Omental fat pad (tissue), 4 donors: ENCODE results near the gene YJU2. TPM values are rescaled to one million over a fixed set of nuclear protein-coding genes. Genes with fewer than 3 reads are reported as not detected.

Experiments used
- ATAC-seq: fragments of 150-250 bp; one replicate; pipeline ENCODE4 v1.9.1; 2016; ENCODE audit warnings: mild to moderate bottlenecking, moderate library complexity; ENCODE audit not compliant: low FRiP score
- DNase-seq: peaks from one replicate; pipeline ENCODE4 v3.0.0-alpha.2; 2019; ENCODE audit warnings: low spot score
- CTCF ChIP-seq, 3 donors: fragments of 450-650 bp; IDR thresholded peaks; one replicate each; pipeline ENCODE4 v1.5.1; 2016 to 2017; ENCODE audit warnings: antibody characterized with exemption in 3 of 3, mild to moderate bottlenecking in 3 of 3, moderate library complexity in 2 of 3
- total RNA-seq, 4 donors: library from RNA; depleted of rRNA; stranded (reverse); fragments of >200 nt; gene quantifications; one replicate each; pipeline ENCODE4 v1.1.0, GENCODE V29; 2016

YJU2 gene
- total RNA-seq, 4 donors from 2014 or later: 13.2 to 23.7 (median 16.8) TPM

- no peak for ATAC-seq
Measured at GRCh38 chr19:4201798-4202197, 45.1 kb upstream of the YJU2 start.

GRCh38 chr19:4206818-4207484 is 39.9 kb upstream of the YJU2 start:
- DNase-seq: no peak
- no peak for ATAC-seq

More at GRCh38 chr19:4201798-4202197, 45.1 kb upstream of the YJU2 start:
- no peak for DNase-seq
- TF ChIP-seq CTCF (IDR thresholded peaks at IDR 0.05): no peak

GRCh38 chr19:4208385-4209094 is 38.3 kb upstream of the YJU2 start:
- DNase-seq (no peak), ATAC-seq (no peak)
- no peak for TF ChIP-seq CTCF (IDR thresholded peaks at IDR 0.05)

More at GRCh38 chr19:4206818-4207484, 39.9 kb upstream of the YJU2 start:
- no peak for TF ChIP-seq CTCF (IDR thresholded peaks at IDR 0.05)

- DNase-seq (no peak), ATAC-seq (no peak)
- no peak for TF ChIP-seq CTCF (IDR thresholded peaks at IDR 0.05)
Measured at GRCh38 chr19:4210166-4210731, 36.6 kb upstream of the YJU2 start.

GRCh38 chr19:4213116-4213515 is 33.8 kb upstream of the YJU2 start:
- ATAC-seq (no peak), DNase-seq (no peak)
- no peak for TF ChIP-seq CTCF (IDR thresholded peaks at IDR 0.05)

GRCh38 chr19:4215807-4216206 is 31.1 kb upstream of the YJU2 start:
- ATAC-seq: no peak
- no peak for DNase-seq
- TF ChIP-seq CTCF (IDR thresholded peaks at IDR 0.05): no peak
